Measurements from ENCODE around the gene MIA2.
"Not testable (repeated sequence)": the region's sequence is repeated elsewhere in the genome, so short reads cannot be mapped to it uniquely, and the experiment has no call there.

GRCh38 chr14:39361556-39361955, 127.8 kb downstream of the MIA2 start:
- TF ChIP-seq CTCF (conservative IDR thresholded peaks at IDR 0.05; ENCODE audit: low read depth, low read length); EZH2 (IDR thresholded peaks at IDR 0.05; ENCODE audit: low read length, unreplicated experiment): not testable (repeated sequence)

All from PC-3 (cell line).